IMR-90 (cell line): ENCODE results near the gene LNP1.

ENCODE experiments used
- CHD1 ChIP-seq: IDR thresholded peaks from 2 replicates; pipeline ENCODE4 v1.6.1; 2012; ENCODE audit warnings: low read depth, low read length, improper control_type of control experiment
- CTCF ChIP-seq: conservative IDR thresholded peaks from 2 replicates; pipeline ENCODE4 v1.5.1; 2012; ENCODE audit warnings: mild to moderate bottlenecking, low read depth, low read length, improper control_type of control experiment
- TF ChIP-seq, protein P1 (sequence below): fragments of 150-350 bp; IDR thresholded peaks from 2 replicates; pipeline ENCODE4 v1.6.1; 2017; ENCODE audit warnings: mild to moderate bottlenecking, antibody characterized with exemption, low read length, low read depth

GRCh38 chr3:100366424-100366823 lies 34.9 kb upstream of the LNP1 start:
- TF ChIP-seq, protein P1, sequence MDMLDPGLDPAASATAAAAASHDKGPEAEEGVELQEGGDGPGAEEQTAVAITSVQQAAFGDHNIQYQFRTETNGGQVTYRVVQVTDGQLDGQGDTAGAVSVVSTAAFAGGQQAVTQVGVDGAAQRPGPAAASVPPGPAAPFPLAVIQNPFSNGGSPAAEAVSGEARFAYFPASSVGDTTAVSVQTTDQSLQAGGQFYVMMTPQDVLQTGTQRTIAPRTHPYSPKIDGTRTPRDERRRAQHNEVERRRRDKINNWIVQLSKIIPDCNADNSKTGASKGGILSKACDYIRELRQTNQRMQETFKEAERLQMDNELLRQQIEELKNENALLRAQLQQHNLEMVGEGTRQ: no peak
- TF ChIP-seq CTCF (no peak), CHD1 (no peak)
